Activated CD8-positive, alpha-beta memory T cell treated with anti-CD3 and anti-CD28 coated beads for 24 hours (primary cell): ENCODE data around the gene OBSL1.
A peak's percentile ranks its signal among the peaks of the same experiment; 100 is the strongest.

Source experiments
- DNase-seq: peaks from one replicate; pipeline ENCODE4 v3.0.0-alpha.2; 2020

The OBSL1 gene

GRCh38 chr2:219530048-219530963 lies 41.0 kb downstream of the OBSL1 start:
- peak; percentile 95 for DNase-seq

GRCh38 chr2:219527472-219527871 lies 43.9 kb downstream of the OBSL1 start:
- DNase-seq = no peak

- DNase-seq = no peak
Observed at GRCh38 chr2:219527076-219527394, 44.3 kb downstream of the OBSL1 start.

GRCh38 chr2:219526320-219527075 lies 44.8 kb downstream of the OBSL1 start:
- no peak for DNase-seq

- DNase-seq = no peak
Observed at GRCh38 chr2:219525533-219526232, 45.7 kb downstream of the OBSL1 start.

GRCh38 chr2:219524817-219525216 lies 46.5 kb downstream of the OBSL1 start:
- no peak for DNase-seq

GRCh38 chr2:219523031-219523671 lies 48.2 kb downstream of the OBSL1 start:
- DNase-seq = no peak

GRCh38 chr2:219522111-219523030 lies 49.0 kb downstream of the OBSL1 start:
- no peak for DNase-seq

- no peak for DNase-seq
Observed at GRCh38 chr2:219521066-219521880, 50.1 kb downstream of the OBSL1 start.

GRCh38 chr2:219520079-219520478 lies 51.3 kb downstream of the OBSL1 start:
- DNase-seq = no peak

GRCh38 chr2:219519526-219519916 lies 51.8 kb downstream of the OBSL1 start:
- DNase-seq = no peak

GRCh38 chr2:219517954-219518778 lies 53.2 kb downstream of the OBSL1 start:
- DNase-seq = no peak

- DNase-seq = no peak
Observed at GRCh38 chr2:219516888-219517287, 54.5 kb downstream of the OBSL1 start.

GRCh38 chr2:219515874-219516629 lies 55.3 kb downstream of the OBSL1 start:
- DNase-seq = no peak

GRCh38 chr2:219514836-219515235 lies 56.5 kb downstream of the OBSL1 start:
- DNase-seq = no peak

GRCh38 chr2:219514196-219514761 lies 57.1 kb downstream of the OBSL1 start, which contains the start of gene ASIC4:
Gene ASIC4, plus strand, starts transcription at chr2:219514482. Its CDS starts 243 bp downstream, at chr2:219514725.
- no peak for DNase-seq

- DNase-seq = no peak
Observed at GRCh38 chr2:219513787-219514186, 57.6 kb downstream of the OBSL1 start.

- DNase-seq = no peak
Observed at GRCh38 chr2:219512524-219513216, 58.7 kb downstream of the OBSL1 start.
